Activated CD8-positive, alpha-beta memory T cell treated with anti-CD3 and anti-CD28 coated beads, Interleukin-2, amount 50 U/mL, for 24 hours (primary cell): ENCODE results near the gene NEK4.
"Not testable (repeated sequence)": the region's sequence is repeated elsewhere in the genome, so short reads cannot be mapped to it uniquely, and the experiment has no call there.

Experiments
- DNase-seq: peaks from one replicate; pipeline ENCODE4 v3.0.0-alpha.2; 2020; ENCODE audit errors: extremely low read depth

Gene NEK4

GRCh38 chr3:52731590-52731989 is 39.1 kb downstream of the NEK4 start:
- no peak for DNase-seq

GRCh38 chr3:52730681-52731080 is 40.1 kb downstream of the NEK4 start:
- DNase-seq, result no peak

- DNase-seq, result not testable (repeated sequence)
Observed at GRCh38 chr3:52728753-52729152, 42.0 kb downstream of the NEK4 start.

DNA sequence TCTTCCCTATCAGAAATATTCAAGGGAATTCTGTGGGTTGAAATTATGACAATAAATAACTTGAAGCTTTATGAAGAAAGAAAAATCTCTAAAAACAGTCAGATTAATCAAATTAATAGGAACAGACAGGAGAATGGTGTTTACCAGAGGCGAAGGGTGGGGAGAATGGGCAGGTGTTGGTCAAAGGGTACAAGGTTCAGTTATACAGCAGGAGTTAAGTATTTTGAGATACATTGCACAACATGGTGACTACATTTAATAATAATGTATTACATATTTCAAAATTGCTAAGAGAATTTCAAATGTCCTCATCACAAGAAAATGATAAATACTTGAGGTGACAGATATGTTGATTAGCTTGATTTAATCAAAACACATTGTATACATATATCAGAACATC is 46.2 kb downstream of the NEK4 start:
- DNase-seq, result no peak

- no peak for DNase-seq
Observed at GRCh38 chr3:52723935-52724334, 46.8 kb downstream of the NEK4 start.

DNA sequence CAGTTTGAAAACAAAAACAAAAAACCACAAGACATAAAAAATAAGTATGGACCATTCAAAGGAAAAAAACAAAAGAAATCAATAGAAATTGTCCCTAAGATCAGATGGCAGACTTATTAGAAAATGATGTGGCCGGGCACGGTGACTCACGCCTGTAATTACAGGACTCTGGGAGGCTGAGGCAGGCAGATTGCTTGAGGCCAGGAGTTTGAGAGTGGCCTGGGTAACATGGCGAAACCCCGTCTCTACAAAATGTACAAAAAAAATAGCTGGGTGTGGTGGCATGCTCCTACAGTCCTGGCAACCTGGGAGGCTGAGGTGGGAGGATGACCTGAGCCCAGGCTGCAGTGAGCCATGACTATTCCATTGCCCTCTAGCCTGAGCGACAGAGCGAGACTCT is 48.2 kb downstream of the NEK4 start:
- DNase-seq, result no peak

DNA sequence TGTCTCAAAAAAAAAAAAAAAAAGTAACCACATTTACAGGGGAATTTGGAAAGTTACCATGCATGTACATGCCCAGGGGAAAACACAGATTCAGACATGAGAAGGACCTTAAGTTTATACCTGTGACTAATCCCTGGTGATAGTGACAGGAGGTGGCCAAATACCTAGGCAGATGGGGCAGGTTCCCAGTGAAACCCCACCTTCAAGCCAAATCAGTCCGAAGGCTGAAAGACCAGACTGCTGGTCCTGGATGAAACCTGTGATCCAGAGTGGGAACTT is 49.1 kb downstream of the NEK4 start:
- DNase-seq, result no peak

- no peak for DNase-seq
Observed at GRCh38 chr3:52721002-52721729, 49.6 kb downstream of the NEK4 start.

GRCh38 chr3:52719618-52720017 is 51.1 kb downstream of the NEK4 start:
- DNase-seq, result no peak

- no peak for DNase-seq
Observed at GRCh38 chr3:52715714-52716305, 54.9 kb downstream of the NEK4 start.

DNA sequence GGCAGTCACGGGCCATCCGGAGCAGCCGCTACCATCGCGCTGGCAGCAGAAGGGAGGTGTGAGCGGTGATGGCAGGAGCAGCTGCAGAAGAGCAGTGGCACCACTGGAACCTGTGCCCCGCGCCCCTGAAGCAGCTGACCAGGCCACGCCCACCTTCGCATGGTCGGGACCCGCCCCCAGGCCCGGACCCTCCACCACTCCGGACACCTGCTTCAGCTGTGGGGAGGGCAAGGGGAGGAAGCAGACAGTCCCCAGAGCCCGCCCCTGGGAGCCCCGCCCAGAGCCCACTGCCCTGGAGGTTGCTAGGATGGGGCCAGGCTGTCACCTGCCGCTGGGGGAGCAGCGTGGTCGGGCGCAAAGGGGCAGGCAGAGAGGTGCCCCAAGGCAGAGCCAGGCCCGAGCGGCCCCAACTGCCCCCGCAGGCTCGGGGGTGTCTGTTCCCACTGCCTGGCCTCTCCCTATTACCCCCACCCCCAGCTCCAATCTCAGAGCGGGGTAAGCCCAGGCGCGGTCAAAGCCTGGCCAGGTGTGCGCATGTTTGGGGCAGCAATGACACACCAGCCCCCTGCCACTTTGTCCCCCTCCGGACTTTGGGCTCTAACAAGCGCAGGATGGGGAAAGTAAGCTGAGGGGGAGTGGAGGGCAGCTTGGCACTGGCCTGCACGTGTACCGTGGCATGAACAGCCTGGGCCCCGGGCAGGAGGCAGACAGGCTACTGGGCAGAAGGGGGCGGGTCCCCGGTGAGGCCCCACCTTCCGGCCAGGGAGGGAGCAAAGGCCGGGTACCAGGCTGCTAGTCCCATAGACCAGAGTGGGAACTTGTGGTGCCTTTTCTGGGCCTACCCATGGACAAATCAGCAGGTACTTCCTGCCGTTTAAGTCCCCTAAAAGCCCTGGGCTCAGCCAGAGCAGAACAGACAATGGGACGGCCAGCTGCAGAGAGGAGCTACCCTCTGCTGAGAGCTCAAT is 56.1 kb downstream of the NEK4 start:
- no peak for DNase-seq

GRCh38 chr3:52712291-52713212 is 58.2 kb downstream of the NEK4 start:
- DNase-seq, result no peak

DNA sequence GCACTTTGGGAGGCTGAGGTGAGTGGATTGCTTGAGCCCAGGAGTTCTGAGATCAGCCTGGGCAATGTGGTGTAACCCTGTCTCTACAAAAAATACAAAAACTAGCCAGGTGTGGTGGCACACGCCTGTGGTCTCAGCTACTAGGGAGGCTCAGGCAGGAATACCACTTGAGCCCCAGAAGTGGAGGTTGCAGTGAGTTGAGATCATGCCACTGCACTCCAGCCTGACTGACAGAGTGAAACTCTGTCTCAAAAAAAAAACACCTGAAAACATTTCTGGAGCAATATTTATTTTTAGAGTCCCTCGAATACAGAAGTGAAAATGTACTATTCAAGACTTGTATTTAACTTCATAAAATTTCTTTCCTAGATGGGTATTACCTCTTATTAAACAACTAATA is 60.2 kb downstream of the NEK4 start:
- no peak for DNase-seq

GRCh38 chr3:52707585-52707984 is 63.2 kb downstream of the NEK4 start:
- DNase-seq, result no peak

GRCh38 chr3:52705688-52706686 is 64.8 kb downstream of the NEK4 start, which contains the start of the genes GLT8D1 and SPCS1:
Gene GLT8D1, minus strand, starts transcription at chr3:52705791. Its CDS starts 5,331 bp downstream, at chr3:52700460.
Gene SPCS1, plus strand, starts transcription at chr3:52706106. Its CDS starts 141 bp downstream, at chr3:52706247.
- peak; percentile 39 for DNase-seq

GRCh38 chr3:52705438-52705687 is 65.4 kb downstream of the NEK4 start:
- peak; percentile 17 for DNase-seq

- no peak for DNase-seq
Observed at GRCh38 chr3:52704611-52705437, 65.9 kb downstream of the NEK4 start.

GRCh38 chr3:52703341-52703740 is 67.4 kb downstream of the NEK4 start:
- no peak for DNase-seq

DNA sequence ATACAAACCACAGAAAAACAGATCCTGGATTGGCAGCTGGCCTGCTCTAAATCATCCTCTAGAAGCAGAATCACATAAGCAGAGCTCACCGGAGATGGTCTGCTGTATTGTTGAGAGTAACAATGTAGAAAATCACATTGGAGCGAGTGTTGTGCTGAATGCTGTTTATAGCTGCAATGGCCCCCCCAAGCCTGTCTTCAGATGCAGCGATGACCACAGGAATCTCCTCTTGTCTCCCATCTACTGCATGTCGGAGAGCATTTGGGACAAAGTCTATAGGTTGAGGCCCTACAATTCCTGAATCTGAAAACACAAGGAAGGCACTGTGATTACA is 73.1 kb downstream of the NEK4 start:
- DNase-seq, result no peak
